HepG2 (cell line): ENCODE results near the gene PRKAR1B. TPM values are rescaled to one million over a fixed set of nuclear protein-coding genes. Genes with fewer than 3 reads are reported as not detected.

ENCODE experiments used
- CEBPG ChIP-seq: IDR thresholded peaks from 2 replicates; pipeline ENCODE4 v1.6.1; 2016
- IRF9 ChIP-seq: sonication (generic); formaldehyde crosslinking; IDR thresholded peaks from 2 replicates; pipeline ENCODE4 v1.8.0; 2022; ENCODE audit warnings: missing genetic modification reagents, mild to moderate bottlenecking, borderline replicate concordance
- ZBTB40 ChIP-seq, 2 experiments: fragments of 450-650 bp in 1 of 2; sonication (generic) in 1 of 2; formaldehyde crosslinking in 1 of 2; IDR thresholded peaks; 2 replicates each; pipeline versions ENCODE4 v1.6.1 to v1.8.0; 2016 to 2022; ENCODE audit warnings: antibody characterized with exemption in 1 of 2, mild to moderate bottlenecking in 1 of 2, missing genetic modification reagents in 1 of 2
- ZNF138 ChIP-seq: sonication (generic); formaldehyde crosslinking; IDR thresholded peaks from 2 replicates; pipeline ENCODE4 v1.5.0; 2020; ENCODE audit warnings: mild to moderate bottlenecking, low read depth, missing genetic modification reagents
- ZNF160 ChIP-seq: sonication (generic); formaldehyde crosslinking; IDR thresholded peaks from 2 replicates; pipeline ENCODE4 v1.8.0; 2022; ENCODE audit warnings: mild to moderate bottlenecking, inconsistent platforms, missing genetic modification reagents
- ZNF430 ChIP-seq: sonication (generic); formaldehyde crosslinking; IDR thresholded peaks from 2 replicates; pipeline ENCODE4 v1.9.0; 2021; ENCODE audit warnings: mild to moderate bottlenecking, missing genetic modification reagents
- ZNF513 ChIP-seq: sonication (generic); formaldehyde crosslinking; conservative IDR thresholded peaks from 2 replicates; pipeline ENCODE4 v1.5.0; 2020; ENCODE audit warnings: missing genetic modification reagents
- ZNF790 ChIP-seq: sonication (generic); formaldehyde crosslinking; IDR thresholded peaks from 2 replicates; pipeline ENCODE4 v1.8.0; 2022; ENCODE audit warnings: missing genetic modification reagents, mild to moderate bottlenecking, borderline replicate concordance
- polyA plus RNA-seq, 8 experiments: library from polyadenylated mRNA; depleted of rRNA in 3 of 8; stranded (reverse) in 7 of 8; unstranded in 1 of 8; fragments of >200 nt; fragmentation: Illumina TruSeq in 4 of 8; extraction: Trizol in 4 of 8; gene quantifications; 2 replicates each; pipeline versions ENCODE4 v1.2.1 to v1.2.3, GENCODE V29; 2011 to 2016; ENCODE audit warnings: low read depth in 4 of 8, missing spikeins in 1 of 8, mixed read lengths in 1 of 8; ENCODE audit not compliant: insufficient read depth in 1 of 8
- total RNA-seq, 5 experiments: library from RNA; depleted of rRNA; stranded (reverse); fragments of >200 nt; fragmentation: Illumina TruSeq; extraction: Trizol; gene quantifications; 2 replicates each; pipeline ENCODE4 v1.2.3, GENCODE V29; 2016; ENCODE audit warnings: low read depth in 1 of 5
- TF ChIP-seq, protein P1 (sequence below): sonication (generic); formaldehyde crosslinking; IDR thresholded peaks from 2 replicates; pipeline ENCODE4 v1.5.1; 2020; ENCODE audit warnings: mild to moderate bottlenecking, missing genetic modification reagents, borderline replicate concordance
- TF ChIP-seq, protein P2 (sequence below): IDR thresholded peaks from 2 replicates; pipeline ENCODE4 v1.6.1; 2016; ENCODE audit warnings: low read depth
- TF ChIP-seq, protein P3 (sequence below): sonication (generic); formaldehyde crosslinking; IDR thresholded peaks from 2 replicates; pipeline ENCODE4 v1.5.0; 2020; ENCODE audit warnings: missing genetic modification reagents

Gene PRKAR1B
- total and polyA plus RNA-seq, 2 of the 13 experiments (the other 11 are each of a cell fraction or from before 2014, with no cell fraction given): 7.9 to 28.2 TPM

DNA sequence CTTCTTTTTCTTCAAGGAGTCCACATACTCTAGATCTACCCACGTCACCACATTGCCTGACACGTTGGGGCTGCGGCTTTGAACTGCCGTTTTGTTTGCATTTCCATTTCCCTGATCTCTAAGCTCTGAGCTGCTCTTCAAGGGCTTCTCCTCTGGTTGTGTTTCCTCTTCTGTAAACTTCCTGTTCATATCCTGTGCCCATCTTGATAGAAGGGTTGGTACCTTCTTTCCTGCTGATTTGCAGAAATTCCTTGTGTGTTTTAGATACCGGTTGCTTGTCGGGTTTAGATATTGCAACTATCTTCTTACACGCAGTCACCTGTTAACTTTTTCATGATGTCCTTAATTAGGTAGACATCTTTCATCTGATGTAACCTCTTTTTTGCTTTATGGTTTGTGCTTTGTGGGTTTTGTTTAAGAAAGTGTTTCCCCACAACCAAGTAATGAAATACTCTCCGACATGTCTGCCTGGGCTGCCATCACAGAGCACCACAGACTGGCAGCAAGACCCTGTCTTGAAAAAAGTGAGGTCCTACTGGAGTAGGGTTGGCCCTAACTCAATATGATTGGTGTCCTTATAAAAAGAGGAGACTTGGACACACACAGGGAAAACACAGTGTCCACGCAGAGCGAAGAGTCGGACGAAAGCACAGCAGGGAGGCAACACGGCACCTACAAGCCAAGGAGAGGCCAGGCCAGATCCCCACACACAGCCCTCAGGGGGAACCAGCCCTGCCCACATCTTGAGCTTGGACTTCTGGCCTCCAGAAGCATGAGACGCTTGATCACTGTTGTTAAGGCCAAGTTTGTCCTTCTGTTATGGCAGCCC lies 108.3 kb downstream of the PRKAR1B start (continued):
- TF ChIP-seq ZNF138 (CRISPR knock-in tag): no peak
- TF ChIP-seq CEBPG: no peak
- TF ChIP-seq ZNF513 (CRISPR knock-in tag): no peak
- TF ChIP-seq, protein P1, sequence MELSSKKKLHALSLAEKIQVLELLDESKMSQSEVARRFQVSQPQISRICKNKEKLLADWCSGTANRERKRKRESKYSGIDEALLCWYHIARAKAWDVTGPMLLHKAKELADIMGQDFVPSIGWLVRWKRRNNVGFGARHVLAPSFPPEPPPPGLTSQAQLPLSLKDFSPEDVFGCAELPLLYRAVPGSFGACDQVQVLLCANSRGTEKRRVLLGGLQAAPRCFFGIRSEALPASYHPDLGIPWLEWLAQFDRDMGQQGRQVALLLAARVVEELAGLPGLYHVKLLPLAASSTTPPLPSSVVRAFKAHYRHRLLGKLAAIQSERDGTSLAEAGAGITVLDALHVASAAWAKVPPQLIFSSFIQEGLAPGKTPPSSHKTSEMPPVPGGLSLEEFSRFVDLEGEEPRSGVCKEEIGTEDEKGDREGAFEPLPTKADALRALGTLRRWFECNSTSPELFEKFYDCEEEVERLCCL (CRISPR knock-in tag): no peak
- TF ChIP-seq, protein P2, sequence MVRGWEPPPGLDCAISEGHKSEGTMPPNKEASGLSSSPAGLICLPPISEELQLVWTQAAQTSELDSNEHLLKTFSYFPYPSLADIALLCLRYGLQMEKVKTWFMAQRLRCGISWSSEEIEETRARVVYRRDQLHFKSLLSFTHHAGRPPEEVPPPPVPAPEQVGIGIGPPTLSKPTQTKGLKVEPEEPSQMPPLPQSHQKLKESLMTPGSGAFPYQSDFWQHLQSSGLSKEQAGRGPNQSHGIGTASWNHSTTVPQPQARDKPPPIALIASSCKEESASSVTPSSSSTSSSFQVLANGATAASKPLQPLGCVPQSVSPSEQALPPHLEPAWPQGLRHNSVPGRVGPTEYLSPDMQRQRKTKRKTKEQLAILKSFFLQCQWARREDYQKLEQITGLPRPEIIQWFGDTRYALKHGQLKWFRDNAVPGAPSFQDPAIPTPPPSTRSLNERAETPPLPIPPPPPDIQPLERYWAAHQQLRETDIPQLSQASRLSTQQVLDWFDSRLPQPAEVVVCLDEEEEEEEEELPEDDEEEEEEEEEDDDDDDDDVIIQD (CRISPR knock-in tag): no peak
- no peak for TF ChIP-seq ZNF790 (CRISPR knock-in tag)
- no peak for TF ChIP-seq ZNF430 (CRISPR knock-in tag)
- TF ChIP-seq IRF9 (CRISPR knock-in tag): no peak
- TF ChIP-seq, protein P3, sequence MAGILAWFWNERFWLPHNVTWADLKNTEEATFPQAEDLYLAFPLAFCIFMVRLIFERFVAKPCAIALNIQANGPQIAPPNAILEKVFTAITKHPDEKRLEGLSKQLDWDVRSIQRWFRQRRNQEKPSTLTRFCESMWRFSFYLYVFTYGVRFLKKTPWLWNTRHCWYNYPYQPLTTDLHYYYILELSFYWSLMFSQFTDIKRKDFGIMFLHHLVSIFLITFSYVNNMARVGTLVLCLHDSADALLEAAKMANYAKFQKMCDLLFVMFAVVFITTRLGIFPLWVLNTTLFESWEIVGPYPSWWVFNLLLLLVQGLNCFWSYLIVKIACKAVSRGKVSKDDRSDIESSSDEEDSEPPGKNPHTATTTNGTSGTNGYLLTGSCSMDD (CRISPR knock-in tag): no peak
- TF ChIP-seq ZNF160 (CRISPR knock-in tag): peak; percentile 46; the same call in 1 of the 2 replicates
- TF ChIP-seq ZBTB40 (IDR thresholded peaks at IDR 0.05): no peak
- TF ChIP-seq ZBTB40 (CRISPR knock-in tag; IDR thresholded peaks at IDR 0.05): no peak; the same call in 1 of the 2 replicates
